Fibroblast of pulmonary artery (primary cell): ENCODE data around the gene NCEH1.
"Not testable (repeated sequence)": the region's sequence is repeated elsewhere in the genome, so short reads cannot be mapped to it uniquely, and the experiment has no call there.

Experiments
- DNase-seq: peaks from one replicate; pipeline ENCODE4 v3.0.0-alpha.2; 2010; ENCODE audit warnings: low read depth
- H3K4me3 ChIP-seq: replicated peaks from 2 replicates; pipeline ENCODE4 v1.5.1; 2011; ENCODE audit warnings: low read depth, mild to moderate bottlenecking, control low read depth, low read length, moderate library complexity
- TF ChIP-seq, protein P1 (sequence below): IDR thresholded peaks from 2 replicates; pipeline ENCODE4 v1.5.1; 2011; ENCODE audit warnings: mild to moderate bottlenecking, control low read depth, low read length, inconsistent platforms; ENCODE audit errors: missing control alignments

The NCEH1 gene

DNA sequence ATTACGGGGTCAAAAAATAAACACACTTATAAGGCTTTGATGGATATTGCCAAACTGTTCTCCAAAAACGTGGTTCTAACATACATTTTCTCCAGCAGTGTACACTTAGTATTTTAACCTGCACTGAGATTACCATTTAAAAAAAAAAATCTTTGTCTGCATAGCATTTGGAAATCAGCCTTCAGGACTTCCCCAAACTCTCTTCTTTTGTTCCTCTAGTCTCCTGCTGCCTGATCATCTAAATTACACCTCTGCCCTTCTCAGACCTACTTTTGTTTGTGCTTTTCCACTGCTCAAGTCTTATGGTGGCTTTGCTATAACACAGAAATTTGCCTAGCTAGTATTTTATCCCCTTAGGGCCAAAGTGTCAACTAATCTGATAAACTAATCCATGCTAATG lies 3.8 kb downstream of the NCEH1 start:
- TF ChIP-seq, protein P1, sequence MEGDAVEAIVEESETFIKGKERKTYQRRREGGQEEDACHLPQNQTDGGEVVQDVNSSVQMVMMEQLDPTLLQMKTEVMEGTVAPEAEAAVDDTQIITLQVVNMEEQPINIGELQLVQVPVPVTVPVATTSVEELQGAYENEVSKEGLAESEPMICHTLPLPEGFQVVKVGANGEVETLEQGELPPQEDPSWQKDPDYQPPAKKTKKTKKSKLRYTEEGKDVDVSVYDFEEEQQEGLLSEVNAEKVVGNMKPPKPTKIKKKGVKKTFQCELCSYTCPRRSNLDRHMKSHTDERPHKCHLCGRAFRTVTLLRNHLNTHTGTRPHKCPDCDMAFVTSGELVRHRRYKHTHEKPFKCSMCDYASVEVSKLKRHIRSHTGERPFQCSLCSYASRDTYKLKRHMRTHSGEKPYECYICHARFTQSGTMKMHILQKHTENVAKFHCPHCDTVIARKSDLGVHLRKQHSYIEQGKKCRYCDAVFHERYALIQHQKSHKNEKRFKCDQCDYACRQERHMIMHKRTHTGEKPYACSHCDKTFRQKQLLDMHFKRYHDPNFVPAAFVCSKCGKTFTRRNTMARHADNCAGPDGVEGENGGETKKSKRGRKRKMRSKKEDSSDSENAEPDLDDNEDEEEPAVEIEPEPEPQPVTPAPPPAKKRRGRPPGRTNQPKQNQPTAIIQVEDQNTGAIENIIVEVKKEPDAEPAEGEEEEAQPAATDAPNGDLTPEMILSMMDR = no peak
- no peak for DNase-seq
- H3K4me3 ChIP-seq = no peak overlapping the region

DNA sequence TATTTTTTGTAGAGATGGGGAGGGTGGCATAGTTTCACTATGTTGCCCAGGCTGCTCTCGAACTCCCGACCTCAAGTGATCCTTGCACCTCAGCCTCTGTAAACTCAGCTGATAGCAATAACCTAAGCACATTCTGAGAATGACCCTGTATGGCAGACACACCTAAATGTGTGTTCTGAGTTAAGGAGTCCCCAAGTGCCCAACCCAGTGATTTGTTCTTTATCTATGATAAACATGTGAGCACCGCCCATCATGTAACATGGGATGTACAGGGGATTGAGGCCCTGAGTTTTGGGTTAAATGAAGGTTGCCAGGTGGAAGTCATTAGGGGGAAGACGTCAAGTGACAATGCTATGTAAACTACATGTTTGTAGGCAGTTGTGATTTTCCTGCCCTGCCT lies 5.7 kb downstream of the NCEH1 start:
- TF ChIP-seq, protein P1 = no peak
- DNase-seq = no peak
- no peak overlapping the region for H3K4me3 ChIP-seq

DNA sequence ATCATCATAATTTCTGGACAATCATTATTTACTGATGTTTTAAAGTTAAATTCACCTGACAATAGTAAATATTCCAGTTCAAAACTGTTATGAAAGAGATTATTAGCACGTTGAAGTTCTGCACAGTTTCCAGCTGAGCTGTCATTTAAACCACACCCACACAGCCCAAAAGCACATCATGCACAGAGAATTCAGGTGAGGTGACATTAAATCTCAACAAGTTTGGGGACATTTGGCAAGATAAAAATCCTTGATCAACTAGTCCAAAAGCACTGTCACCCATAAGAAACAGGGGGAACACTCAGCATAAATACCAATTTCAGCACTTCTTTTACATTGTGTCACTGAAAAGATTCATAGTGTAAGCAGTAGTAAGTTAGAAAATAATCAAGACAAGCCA lies 6.9 kb downstream of the NCEH1 start:
- no peak for DNase-seq
- TF ChIP-seq, protein P1 = no peak

DNA sequence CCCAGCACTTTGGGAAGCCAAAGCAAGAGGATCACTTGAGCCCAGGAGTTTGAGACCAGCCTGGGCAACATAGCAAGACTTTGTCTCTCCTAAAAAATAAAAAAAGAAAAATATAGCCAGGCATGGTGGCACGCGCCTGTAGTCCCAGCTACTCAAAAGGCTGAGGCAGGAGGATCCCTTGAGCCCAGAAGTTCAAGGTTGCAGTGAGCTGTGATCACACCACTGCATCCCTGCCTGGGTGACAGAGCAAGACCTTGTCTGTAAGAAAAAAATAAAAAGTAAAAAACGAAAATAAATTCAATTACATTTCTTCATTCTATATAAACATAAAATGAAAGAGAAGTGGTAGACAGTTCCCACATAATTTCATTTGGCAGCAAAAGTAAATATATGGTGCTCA lies 8.1 kb downstream of the NCEH1 start:
- not testable (repeated sequence) for DNase-seq

More for the DNA sequence above, 6.9 kb downstream of the NCEH1 start:
- H3K4me3 ChIP-seq = no peak overlapping the region

DNA sequence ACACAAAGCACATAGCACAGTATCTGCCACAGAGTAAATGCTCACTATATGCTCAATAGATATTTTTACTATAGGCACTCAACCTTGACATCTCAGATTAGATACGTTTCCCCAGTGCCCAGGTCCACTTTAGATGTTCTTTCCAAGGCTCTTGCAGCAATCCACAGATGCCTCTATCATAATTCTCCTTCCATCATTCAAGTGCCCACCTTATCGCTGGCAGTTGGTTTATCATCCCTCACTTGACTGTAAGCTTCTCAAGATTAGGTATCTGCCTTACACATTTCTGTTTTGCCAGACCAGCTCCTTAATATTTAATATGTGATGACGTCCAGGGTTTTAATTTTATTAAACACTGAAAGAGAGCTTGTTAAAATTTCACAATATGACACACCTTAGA lies 8.6 kb downstream of the NCEH1 start:
- no peak overlapping the region for H3K4me3 ChIP-seq
- TF ChIP-seq, protein P1 = no peak
- DNase-seq = no peak

More for the DNA sequence above, 8.1 kb downstream of the NCEH1 start:
- H3K4me3 ChIP-seq = not testable (repeated sequence)

DNA sequence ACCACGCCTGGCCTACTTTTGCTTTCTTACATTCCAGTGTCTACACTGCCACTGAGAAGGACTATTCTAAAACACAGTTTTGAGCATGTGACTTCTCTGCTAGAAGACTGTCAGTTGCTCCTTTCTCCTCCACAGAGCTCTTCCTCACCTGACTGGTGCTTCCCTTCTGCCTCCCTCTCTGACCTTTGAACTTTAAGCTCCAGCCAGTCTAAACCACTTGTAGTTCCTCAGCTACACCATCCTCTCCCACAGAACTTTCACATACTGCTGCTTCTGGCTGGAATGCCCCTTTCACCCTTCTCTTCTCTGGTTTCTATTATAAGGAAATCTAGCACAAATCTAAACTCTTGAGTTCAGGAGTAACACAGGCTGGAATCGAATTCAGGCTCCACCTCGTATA lies 9.1 kb downstream of the NCEH1 start:
- no peak for DNase-seq
- no peak overlapping the region for H3K4me3 ChIP-seq
- TF ChIP-seq, protein P1 = no peak

DNA sequence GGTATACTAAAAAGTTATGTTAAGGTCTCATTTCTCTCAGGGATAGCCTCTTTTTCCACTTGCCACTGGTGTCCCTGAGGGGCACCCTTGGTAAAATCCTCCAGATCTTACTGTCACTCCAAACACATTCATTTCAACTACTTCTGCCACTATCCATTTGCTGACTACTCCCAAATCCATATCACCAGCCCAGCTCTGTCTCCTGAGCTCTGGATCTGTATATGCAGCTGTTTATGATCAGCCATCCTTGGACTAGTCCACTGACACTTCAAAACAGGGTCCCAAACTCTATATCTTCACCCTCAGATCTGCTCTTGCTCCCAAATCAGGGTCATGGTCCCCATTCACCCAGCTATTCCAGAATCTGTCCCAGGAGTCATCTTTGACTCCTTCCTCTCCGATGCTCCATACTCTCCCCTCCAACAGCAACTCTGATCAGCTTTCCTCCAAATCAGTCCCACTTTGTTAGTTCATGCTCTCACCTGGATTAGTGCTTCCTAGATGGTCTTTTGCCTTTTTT lies 9.9 kb downstream of the NCEH1 start:
- no peak overlapping the region for H3K4me3 ChIP-seq
- DNase-seq = no peak

More for the DNA sequence above, 9.9 kb downstream of the NCEH1 start:
- TF ChIP-seq, protein P1 = no peak
